Stimulated activated CD8-positive, alpha-beta memory T cell treated with anti-CD3 and anti-CD28 coated beads, Interleukin-4, amount 100 ng/mL, for 48 hours (primary cell): Measurements from ENCODE around the gene SPEM2.
"Not testable (repeated sequence)": the region's sequence is repeated elsewhere in the genome, so short reads cannot be mapped to it uniquely, and the experiment has no call there.

Experiments
- DNase-seq: peaks from one replicate; pipeline ENCODE4 v3.0.0-alpha.2; 2020

The SPEM2 gene

DNA sequence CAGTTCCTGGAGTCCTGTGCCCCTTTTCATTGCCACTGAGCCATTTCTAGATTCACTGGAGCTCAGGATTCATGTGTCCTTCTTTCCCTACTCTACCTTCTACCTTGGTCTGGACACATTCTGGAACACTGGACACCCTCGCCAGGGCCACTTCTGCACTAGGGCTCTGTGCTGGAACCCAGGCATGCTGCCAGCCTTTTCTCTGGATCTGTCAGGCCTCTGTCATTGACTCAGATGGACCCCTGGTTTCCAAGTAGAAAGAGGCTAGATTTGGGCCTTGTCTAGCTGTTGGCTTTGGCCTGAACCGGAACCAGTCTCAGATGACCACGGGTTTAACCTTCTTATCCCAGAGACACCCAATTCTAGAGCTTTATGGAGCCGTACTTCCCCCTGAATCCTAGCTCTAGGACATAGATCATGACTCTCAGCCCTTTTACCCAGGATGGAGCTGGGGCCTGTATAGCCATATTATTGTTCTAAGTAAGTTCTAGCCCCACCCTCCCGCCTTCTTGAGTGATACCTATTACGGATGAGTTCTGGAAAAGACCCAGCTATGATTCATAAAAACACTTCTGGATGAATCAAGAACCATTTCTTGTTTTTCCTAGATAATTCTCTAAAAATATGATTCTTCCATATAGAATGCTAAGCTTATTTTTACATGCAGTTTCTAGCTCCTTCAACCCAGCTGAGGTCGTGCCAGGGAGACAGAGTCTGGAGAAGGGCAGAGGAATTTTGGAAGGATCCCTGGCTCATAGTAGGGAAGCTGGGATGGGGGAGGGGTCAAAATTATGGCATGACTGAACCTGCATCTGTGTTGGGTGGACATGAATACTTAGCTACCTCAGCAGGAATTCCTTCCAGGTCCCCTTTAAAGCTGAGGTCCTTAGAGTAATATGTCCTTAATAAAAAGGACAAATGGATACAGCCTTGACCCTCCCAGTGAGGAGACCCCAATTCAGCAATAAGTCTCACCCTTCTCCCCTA is 18.4 kb downstream of the SPEM2 start:
- no peak for DNase-seq

DNA sequence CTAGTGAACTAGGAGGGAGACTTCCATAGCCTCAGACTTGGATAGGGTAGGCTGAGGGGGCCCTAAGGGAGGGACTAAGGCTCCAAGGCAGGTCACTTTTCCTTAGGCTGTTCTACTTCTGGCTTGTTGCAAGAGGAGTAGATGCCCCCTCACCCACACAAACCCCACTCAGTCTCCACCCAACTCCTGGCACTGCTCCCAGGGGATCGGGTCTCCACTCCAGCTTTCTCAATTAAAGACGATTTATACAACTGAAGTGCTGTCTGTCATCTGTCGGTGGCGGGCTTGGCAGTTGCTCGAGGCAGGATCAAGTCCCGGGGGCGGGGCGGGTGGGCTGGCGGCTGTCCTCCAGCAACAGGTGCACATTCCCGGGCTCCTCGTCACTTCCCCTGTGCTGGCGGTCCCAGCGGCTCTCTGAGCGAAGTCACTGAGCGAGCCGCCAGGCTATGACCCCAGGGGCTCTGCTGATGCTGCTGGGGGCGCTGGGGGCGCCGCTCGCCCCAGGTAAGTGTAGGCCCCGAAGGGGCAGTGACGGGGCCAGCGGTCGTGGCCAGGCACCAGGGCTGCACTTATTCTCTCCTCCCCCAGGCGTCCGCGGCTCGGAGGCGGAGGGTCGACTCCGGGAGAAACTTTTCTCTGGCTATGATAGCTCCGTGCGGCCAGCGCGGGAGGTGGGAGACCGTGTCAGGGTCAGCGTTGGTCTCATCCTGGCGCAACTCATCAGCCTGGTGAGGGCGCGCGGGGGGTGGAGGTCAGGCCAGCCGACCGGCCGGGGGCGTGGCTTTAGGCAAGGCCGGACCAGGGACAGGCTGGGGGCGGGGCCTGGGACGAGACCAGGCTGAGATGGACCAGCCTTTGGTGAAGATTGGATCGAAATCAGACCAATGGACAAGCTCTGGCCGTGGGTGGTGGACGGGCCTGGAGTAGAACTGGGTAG is 19.5 kb downstream of the SPEM2 start, which contains the start of gene CHRNB1:
TSS of gene CHRNB1 (plus strand) at position 380 of the 937 bp plus-strand sequence. CDS start at position 447, 67 bp downstream.
- peak; percentile 34 for DNase-seq

DNA sequence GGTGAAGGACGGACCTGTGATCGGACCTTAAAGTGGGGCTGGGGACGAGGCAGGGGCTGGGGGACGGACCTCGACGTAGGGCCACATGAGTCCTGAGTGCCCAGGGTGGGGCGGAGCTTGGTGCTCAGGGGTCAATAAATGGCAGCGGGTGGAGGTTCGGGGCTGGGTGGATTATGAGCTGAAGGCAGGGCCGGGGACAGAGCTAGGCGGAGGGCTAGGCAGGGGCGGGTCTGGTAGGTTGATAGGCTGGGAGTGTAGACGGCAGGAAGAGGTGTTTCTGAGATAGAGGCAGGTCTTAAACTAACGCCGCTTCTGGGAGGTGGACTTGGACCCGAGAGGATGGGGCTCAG is 20.2 kb downstream of the SPEM2 start:
- DNase-seq: peak; percentile 52

DNA sequence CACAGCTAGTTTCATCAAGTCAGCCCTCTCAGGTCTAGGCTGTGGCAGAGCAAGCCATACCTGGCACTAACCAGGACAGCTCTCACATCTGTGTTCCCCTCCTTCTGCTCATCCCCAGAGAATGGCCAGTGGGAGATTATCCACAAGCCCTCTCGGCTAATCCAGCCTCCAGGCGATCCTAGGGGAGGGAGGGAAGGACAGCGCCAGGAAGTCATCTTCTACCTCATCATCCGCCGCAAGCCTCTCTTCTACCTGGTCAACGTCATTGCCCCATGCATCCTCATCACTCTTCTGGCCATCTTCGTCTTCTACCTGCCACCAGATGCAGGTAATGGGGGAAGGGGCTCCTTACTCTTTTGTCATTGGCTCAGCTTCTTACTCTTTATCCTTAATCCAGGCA is 23.0 kb downstream of the SPEM2 start:
- DNase-seq: no peak

DNA sequence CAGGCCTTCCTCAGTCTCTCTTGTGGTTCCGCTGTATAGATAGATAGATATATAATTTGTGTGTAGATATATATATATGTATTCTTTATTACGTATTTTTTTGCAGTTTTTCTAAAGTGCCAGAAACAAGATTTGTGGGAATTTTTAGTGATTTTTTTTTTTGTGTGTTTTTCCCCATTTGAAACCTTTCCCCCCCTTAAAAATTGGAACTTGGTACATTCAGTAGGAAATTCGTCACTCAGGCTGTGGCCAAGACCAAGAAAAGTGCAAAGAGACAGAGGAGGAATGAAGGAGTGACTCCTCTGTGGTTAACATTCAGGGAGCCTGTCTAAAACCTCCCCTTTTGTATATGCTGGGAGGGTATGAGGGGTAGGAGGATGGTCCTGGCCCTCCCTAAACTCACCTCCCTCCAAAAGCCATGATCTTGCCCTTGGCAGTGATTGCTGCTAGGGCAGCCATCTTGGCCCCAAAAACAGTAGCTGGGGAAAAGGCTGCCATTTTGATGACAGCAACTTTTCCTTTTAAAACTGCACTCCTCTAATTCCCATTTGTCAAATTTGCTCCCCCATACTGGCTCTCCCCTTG is 34.6 kb downstream of the SPEM2 start:
- DNase-seq: no peak

DNA sequence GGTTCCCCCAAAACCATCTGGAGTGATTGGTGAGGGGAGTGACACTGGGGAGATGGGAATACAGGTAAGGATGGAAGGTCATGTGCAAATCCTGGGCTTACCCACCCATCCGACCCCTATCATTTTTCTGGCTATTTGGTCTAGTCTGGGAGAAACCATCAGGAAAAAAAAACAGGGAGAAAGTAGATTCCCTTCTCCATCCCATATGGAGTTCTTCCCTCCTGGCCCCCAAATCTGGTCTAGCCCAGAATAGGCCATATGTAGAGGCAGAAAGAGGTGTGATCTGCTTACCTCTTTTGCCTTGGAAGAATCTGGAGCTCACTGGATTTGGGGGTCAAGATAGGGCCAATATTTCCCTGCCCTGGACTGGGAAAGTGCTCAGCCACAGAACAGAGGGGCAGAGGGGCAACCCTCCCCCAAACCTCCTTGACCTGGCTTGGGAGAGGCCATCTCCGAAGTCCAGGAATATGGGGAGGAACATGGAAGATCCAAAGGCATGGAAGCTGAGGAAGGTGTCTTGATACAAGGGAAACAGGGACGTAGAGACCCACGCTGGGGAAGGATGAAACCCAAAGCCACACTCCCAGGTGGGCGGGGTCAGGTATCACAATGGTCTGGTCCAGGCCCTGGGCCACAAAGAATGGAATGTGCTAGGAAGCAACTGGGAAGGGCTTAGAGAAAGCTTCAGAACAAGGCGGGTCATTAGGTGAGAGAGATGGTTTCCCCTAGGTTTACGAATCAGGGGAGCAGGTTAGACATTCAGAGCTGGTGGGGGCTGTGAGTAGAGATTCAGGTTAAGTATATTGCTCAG is 35.6 kb downstream of the SPEM2 start:
- no peak for DNase-seq

DNA sequence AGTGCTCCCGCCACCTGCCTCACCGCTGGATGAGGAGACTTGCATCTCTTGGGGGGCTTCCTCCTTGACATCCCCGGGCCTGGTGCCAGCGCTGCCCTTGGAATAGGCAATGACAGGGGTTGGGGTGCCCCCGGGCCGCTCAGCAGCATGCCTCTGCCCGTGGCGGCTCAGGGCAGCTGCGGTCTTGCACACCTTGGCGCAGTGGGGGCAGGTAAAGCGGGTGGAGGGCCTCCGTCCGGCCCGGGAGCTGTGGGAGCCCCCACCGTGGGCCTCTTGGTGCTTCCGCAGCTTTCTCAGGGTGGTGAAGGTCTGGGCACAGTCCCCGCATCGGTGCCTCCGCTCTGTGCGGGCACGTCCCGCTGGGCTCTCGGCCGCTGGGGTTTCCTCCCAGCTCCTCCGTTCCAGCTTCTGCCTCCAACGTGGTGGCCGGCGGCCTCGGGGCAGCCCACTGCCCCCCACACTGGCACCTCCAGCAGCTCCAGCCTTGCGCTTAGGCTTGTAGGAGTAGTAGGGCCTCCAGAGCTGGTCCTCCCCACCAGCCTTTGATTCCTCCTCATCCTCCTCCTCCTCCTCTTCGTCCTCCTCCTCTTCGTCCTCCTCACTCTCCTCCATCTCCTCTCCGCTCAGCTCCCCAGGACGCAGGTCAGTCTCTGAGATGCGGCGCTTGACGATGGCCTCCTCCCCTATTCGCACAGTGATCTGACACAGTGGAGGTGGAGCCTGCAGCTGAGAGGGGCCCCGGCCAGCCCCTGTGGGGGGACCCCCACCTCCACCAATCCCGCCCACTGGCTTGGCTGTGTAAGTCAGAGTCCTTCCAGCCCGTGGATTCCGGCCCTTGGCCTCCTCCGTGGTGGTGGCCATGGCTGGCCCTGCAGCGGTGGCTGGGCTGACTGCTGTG is 37.3 kb downstream of the SPEM2 start:
- no peak for DNase-seq

DNA sequence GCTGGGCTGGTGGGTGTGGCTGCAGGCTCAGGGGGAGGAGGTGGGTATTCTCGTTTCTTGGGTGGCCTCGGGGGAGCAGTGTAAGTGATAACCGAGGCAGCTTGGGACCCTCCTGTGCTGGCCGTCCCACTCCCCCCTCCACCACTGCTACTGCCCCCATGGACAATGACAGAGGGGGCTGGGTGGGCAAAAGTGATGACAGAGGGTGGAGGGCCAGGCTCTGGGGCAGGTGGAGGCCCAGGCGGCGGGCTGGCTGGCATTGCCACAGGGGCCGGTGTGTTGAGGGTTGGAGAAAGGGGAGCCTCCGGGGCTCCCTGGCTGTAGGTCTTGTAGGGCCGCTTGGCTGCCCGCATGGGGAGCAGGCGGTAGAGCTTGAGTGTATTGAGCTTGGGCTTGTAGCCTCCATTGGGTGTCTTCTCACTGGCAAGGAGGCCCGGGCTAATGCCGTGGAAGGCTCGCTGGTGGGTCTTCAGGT is 38.0 kb downstream of the SPEM2 start:
- no peak for DNase-seq

DNA sequence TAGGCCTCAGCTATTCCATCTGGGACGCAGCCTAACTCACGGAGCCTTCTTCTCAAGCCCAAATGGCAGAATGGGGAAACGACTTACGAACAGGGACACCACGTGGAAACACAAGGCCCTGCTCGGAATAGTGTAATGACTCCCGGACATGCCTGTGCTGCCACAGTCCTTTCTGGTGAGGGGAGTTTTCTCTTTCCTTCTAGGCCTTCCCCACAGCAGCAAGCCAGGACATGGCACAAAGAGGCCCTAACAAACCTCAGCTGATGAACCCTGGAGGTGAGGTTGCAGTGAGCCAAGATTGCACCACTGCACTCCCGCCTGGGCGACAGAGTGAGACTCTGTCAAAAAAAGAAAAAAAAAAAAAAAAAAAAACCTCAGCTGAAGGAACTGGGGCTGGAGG is 38.7 kb downstream of the SPEM2 start:
- no peak for DNase-seq

DNA sequence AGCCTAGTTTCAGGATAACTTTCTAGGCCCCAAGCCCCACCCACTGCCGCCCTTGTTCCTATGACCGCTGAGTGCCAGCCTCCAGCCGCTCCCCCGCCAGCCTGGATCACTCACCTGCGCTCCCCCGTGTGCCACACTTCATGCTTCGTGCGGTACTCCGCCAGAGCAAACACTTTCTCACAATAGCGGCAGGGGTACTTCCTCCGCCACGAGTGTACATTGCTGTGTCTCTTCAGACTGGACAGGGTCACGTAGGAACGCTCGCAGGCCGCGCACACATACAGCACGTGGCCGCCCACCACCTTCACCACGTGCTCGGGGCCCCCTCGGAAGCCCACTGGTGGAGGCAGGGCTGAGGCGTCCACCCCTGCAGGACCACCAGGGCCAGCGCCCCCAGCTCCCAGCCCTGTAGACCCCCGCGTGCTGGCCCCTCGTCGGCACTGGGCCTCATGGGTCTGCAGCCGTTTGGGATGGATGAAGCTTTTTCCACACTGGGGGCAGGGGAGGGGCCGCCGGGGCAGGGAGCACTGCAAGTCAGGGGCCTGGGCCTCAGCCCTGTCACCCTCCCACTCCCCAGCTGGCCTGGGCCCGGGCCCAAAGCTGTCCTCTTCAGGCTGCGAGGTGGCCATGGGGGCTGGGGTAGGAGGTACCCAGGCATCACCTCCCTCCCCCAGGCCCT is 40.3 kb downstream of the SPEM2 start:
- DNase-seq: no peak

DNA sequence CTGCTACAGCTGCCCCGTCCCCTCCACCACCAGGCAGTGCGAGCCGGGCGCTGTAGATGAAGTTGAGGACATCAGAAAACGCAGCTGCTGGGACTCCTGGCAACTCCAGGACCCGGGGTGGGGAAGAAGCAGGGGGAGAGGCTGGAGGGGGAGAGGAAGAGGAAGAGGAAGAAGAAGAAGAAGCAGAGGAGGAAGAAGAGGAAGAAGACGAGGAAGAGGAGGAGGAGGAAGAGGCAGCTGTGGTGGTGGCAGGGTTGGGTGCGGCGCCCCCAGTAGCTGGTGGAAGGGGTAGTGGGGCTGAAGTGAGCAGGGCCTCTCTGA is 40.9 kb downstream of the SPEM2 start:
- DNase-seq: no peak

DNA sequence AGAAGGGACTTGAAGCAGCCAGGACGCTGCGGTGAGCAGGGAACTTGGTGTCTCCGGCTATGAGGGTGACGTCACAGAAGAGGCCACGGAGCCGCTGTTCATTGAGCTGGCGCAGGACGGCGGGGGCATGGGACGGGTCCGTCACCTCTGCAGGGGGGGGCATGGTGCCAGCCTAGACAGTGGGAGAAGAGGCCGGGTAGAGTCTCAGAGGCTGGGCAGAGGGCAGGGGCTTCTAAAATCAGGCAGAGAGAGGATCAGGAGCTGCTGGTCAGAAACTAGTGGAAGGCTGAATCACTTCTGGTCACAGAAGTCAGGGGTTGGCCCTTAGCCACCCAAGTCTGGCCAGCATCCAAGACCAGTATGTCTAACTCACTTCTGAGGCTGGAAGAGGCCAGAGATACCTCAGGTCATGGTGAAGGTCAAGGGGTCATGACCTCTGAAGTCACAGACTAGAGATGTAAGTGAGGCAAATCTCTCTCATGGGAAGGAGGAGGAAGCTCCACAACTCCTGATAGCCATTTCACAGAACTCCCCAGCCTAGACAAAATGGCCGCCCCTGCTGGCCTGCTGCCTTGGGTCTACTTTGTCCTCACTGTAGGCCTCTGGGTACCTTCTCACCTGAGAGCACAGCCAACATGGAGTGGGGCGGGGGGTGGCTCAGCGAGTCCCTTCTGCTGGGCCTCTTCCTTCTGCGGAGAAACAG is 41.4 kb downstream of the SPEM2 start:
- no peak for DNase-seq

DNA sequence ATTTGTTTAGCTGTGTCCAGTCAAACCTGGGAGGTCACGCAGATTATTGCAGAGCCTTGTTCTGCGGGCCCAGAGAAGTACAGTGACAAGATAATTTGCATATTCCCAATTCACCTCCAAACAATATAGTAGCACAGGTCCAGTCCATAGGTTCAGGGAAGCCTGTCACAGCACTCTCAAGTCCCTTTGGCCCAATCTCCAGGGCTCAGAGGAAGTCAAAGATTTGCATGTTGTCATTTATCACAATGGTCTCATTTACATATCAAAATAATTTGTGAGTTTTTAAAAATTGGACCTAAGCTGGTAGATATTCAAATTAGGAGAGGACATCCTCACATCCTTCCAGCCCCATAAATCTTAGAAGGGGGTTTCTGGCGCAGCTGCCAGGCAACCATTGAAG is 42.1 kb downstream of the SPEM2 start:
- DNase-seq: no peak

DNA sequence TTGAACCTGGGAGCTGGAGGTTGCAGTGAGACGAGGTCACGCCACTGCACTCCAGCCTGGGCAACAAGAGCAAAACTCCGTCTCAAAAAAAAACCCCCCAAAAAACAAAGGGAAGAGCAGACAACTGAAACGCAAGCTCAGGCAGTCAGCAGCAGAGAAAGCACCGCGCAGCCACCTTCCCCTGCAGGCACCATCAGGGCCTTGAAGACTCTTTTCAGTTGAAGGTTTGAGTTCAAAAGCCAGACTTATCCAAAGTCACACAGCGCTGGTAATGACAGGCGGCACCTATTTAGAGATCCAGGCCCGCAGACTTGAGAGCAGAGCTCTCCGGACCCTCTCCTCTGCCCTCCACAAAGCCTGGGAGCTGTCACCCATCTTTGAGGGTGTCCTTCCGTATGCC is 42.9 kb downstream of the SPEM2 start:
- no peak for DNase-seq

DNA sequence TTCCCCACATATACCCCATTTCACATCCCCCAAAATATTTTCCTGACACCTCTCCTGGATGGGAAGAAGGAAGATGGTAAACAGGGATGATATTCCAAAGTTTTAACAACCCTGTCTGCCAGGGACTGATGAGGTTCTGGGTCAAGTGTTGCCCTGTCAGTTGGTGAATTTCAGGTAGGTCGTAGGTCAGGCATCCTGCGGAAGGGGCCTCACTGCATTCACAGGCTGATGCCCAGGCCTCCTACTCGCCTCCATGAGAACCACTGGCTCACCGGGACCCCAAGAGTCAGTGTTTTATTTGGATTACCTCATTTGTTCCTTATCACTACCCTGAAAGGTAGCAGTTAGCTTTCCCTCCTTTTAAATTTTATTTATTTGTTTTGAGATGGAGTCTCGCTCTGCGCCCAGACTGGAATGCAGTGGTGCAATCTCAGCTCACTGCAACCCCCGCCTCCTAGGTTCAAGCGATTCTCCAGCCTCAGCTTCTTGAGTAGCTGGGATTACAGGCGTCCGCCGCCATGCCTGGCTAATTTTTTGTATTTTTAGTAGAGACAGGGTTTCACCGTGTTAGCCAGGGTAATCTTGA is 43.5 kb downstream of the SPEM2 start:
- DNase-seq: no peak

DNA sequence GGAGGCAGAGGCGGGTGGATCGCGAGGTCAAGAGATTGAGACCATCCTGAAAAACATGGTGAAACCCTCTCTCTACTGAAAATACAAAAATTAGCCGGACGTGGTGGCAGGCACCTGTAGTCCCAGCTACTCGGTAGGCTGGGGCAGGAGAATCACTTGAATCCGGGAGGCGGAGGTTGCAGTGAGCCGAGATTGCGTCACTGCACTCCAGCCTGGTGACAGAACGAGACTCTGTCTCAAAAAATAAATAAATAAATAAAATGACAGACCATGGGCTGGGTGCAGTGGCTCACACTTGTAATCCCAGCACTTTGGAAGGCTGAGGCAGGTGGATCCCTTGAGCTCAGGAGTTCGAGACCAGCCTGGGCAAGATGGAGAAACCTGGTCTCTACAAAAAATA is 44.4 kb downstream of the SPEM2 start:
- DNase-seq: not testable (repeated sequence)

DNA sequence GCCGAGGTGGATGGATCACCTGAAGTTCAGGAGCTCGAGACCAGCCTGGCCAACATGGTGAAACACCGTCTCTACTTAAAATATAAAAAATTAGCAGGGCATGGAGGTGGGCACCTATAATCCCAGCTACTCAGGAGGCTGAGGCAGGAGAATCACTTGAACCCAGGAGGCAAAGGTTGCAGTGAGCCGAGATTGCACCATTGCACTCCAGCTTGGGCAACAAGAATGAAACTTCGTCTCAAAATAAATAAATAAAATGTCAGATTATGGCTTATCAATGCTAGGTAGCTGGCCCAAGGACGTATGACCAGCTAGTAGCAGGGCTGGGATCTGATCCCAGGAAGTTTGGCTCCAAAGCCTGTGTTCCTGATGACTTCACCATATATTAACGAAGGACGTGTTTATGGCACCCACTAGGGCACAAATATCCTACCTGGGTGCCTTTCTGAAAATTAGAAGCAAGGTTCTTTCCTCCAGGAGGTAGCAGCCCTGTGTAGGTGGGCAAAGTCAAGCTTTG is 45.1 kb downstream of the SPEM2 start:
- not testable (repeated sequence) for DNase-seq

DNA sequence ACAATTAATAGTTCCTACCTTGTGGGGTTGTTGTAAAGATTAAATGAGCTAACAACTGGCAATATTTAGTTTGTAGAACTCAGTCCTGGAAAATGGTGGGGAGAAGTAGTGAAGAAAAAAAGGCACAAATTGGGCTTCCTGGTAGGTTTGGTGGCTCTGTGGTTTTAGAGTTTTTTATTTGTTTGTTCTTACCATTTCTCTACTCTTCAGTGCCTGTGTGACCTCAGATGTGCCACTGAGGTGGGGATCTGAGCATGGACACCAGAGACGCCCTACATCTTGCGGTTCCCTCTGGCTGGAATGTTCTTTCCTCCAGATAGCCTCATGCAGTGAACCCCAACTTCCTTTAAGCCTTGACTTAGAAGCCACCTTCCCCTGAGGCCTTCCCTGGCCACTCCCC is 46.3 kb downstream of the SPEM2 start:
- no peak for DNase-seq

DNA sequence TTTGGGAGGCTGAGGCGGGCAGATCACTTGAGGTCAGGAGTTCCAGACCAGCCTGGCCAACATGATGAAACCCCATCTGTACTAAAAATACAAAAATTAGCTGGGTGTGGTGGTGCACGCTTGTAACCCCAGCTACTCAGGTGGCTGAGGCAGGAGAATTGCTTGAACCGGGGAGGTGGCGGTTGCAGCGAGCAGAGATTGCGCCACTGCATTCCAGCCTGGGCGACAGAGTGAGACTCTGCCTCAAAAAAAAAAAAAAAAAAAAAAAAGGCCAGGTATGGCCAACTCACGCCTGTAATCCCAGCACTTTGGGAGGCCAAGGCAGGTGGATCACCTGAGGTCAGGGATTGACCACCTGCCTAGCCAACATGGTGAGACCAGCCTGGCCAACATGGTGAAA is 49.4 kb downstream of the SPEM2 start:
- not testable (repeated sequence) for DNase-seq
